ENCODE measurements around the gene KCNQ1OT1. TPM values are rescaled to one million over a fixed set of nuclear protein-coding genes. Genes with fewer than 3 reads are reported as not detected.

Gene KCNQ1OT1
- total RNA-seq, 1 experiment from 2014 or later, result 1.2 TPM

GRCh38 chr11:2666401-2666741 lies 33.4 kb downstream of the KCNQ1OT1 start:
- H3K27ac Mint-ChIP-seq, result no peak overlapping the region
- no peak overlapping the region for H3K23ac ChIP-seq (ENCODE audit: insufficient read length, low read depth, low read length)
- H3K56ac ChIP-seq (ENCODE audit: insufficient read length, low read depth, low read length), result no peak overlapping the region
- no peak overlapping the region for H3K18ac ChIP-seq (ENCODE audit: insufficient read length, low read depth, low read length)
- DNase-seq, result no peak
- peaks cover 21 to 40% (median 27%) of the 10 kb centered on the region in 3 experiments for H3K36me3 Mint-ChIP-seq (ENCODE audit: insufficient read depth in 1 of 3, low read depth in 3 of 3)
- H3K4me1 ChIP-seq (ENCODE audit: insufficient read depth, low read length), result no peaks in the 10 kb centered on the region
- H3K4me3 Mint-ChIP-seq, result no peak overlapping the region
- peaks cover 47% of the 10 kb centered on the region for H3K27me3 Mint-ChIP-seq (ENCODE audit: low read depth)
- H2BK120ac ChIP-seq (ENCODE audit: low read depth, low read length, poor library complexity, severe bottlenecking), result no peak overlapping the region
- H4K91ac ChIP-seq (ENCODE audit: insufficient read length, low read depth, low read length), result no peak overlapping the region
- no peak overlapping the region for H2AK5ac ChIP-seq (ENCODE audit: insufficient read length, low read length)
- no peak overlapping the region for H2BK5ac ChIP-seq (ENCODE audit: insufficient read length, low read length)
- H4K8ac ChIP-seq (replicated peaks; ENCODE audit: insufficient read length, low read depth, low read length), result no peak overlapping the region
- H3K9me3 ChIP-seq (ENCODE audit: control insufficient read depth, low read depth, low read length), result peaks cover 2% of the 10 kb centered on the region
- H3K79me2 ChIP-seq (ENCODE audit: insufficient read depth, low read length), result no peaks in the 10 kb centered on the region
- H4K20me1 ChIP-seq (ENCODE audit: control insufficient read depth, insufficient read depth, insufficient read length), result no peaks in the 10 kb centered on the region
- no peaks in the 10 kb centered on the region for H3K23me2 ChIP-seq (ENCODE audit: insufficient read length, low read depth, low read length, poor library complexity, severe bottlenecking)
- H2BK20ac ChIP-seq (ENCODE audit: low read depth, low read length, poor library complexity, severe bottlenecking), result no peak overlapping the region
- no peak overlapping the region for H3K4ac ChIP-seq (ENCODE audit: low read depth, low read length)
- H3T11ph ChIP-seq (ENCODE audit: low read length), result no peak overlapping the region
- no peak overlapping the region for H4K5ac ChIP-seq (ENCODE audit: insufficient read length, low read depth, low read length)
- H3K27ac ChIP-seq (ENCODE audit: insufficient read length, low read depth, low read length), result no peak overlapping the region
- no peak overlapping the region for H2AFZ ChIP-seq (ENCODE audit: low read length)
- H3K9me3 Mint-ChIP-seq, result peaks cover 18 to 24% of the 10 kb centered on the region in 2 experiments
- no peak for TF ChIP-seq CTCF (conservative IDR thresholded peaks at IDR 0.05)
- no peaks in the 10 kb centered on the region for H3K79me1 ChIP-seq (ENCODE audit: insufficient read depth, low read depth, low read length, poor library complexity, severe bottlenecking)
- no peak overlapping the region for H3K14ac ChIP-seq (ENCODE audit: insufficient read depth, low read length)
- WGBS (ENCODE audit: extremely low coverage, insufficient read length, low lambda C conversion rate), result no CpG with 5 or more reads among the region's 6 CpGs
- H3K27me3 ChIP-seq (ENCODE audit: insufficient read depth, low read length), result no peaks in the 10 kb centered on the region
- no peak overlapping the region for H3K9ac ChIP-seq (ENCODE audit: extremely low read depth, insufficient read length, low read length)
- H3K4me2 ChIP-seq (ENCODE audit: insufficient read depth, insufficient read length, low read length), result no peak overlapping the region
- no peaks in the 10 kb centered on the region for H3K4me1 Mint-ChIP-seq
- no peak overlapping the region for H2BK12ac ChIP-seq (ENCODE audit: insufficient read length, low read depth, low read length)
- no peak overlapping the region for H2BK15ac ChIP-seq (ENCODE audit: low read depth, low read length)
